SK-N-SH (cell line): ENCODE results near the gene PLXNB3. TPM values are rescaled to one million over a fixed set of nuclear protein-coding genes. Genes with fewer than 3 reads are reported as not detected.

Source experiments
- CTCF ChIA-PET: fragments of 300-600, 350-600 bp; formaldehyde crosslinking; extraction: SDS; loops from one replicate; lab custom pipeline; 2021; lab: Yijun Ruan, JAX
- POLR2A ChIA-PET: fragments of 350-600 bp; sonication (Branson Sonifier 250); formaldehyde crosslinking; extraction: SDS; loops from one replicate; lab custom pipeline; 2020; ENCODE audit warnings: antibody characterized with exemption, inconsistent platforms; lab: Yijun Ruan, JAX
- DNase-seq: peaks from one replicate; pipeline ENCODE4 v3.0.0; 2012
- H2AFZ ChIP-seq: fragments of 200-600 bp; sonication (generic); 2 replicates; pipeline ENCODE4 v1.8.1; 2016; ENCODE audit warnings: antibody characterized with exemption, mild to moderate bottlenecking, low read depth
- H3F3A ChIP-seq: fragments of 200-600 bp; sonication (generic); replicated peaks from 2 replicates; pipeline ENCODE3; 2016; ENCODE audit warnings: antibody characterized with exemption, mild to moderate bottlenecking; ENCODE audit not compliant: insufficient read depth
- H3K27ac ChIP-seq, 2 experiments: fragments of 200-500 bp in 1 of 2; fragments of 200-600 bp in 1 of 2; sonication (Bioruptor generic) in 1 of 2; sonication (generic), shearing (Covaris generic) in 1 of 2; 2 replicates each; pipeline versions ENCODE4 v1.5.1 to v1.6.1; 2014 to 2016; ENCODE audit warnings: low read depth in 2 of 2, inconsistent platforms in 1 of 2, low read length in 1 of 2, mild to moderate bottlenecking in 1 of 2, mixed read lengths in 1 of 2
- H3K27me3 ChIP-seq: fragments of 200-600 bp; sonication (generic), shearing (Covaris generic); 2 replicates; pipeline ENCODE4 v1.6.1; 2016; ENCODE audit warnings: mixed run types; ENCODE audit not compliant: insufficient read depth
- H3K36me3 ChIP-seq, 2 experiments: fragments of 200-500 bp in 1 of 2; fragments of 200-600 bp in 1 of 2; sonication (Bioruptor generic) in 1 of 2; sonication (generic) in 1 of 2; replicated peaks in 1 of 2; 2 replicates each; pipeline versions ENCODE3 to v1.5.1; 2014 to 2016; ENCODE audit warnings: low read length in 1 of 2, mild to moderate bottlenecking in 1 of 2; ENCODE audit not compliant: insufficient read depth in 2 of 2, control insufficient read depth in 1 of 2
- H3K4me1 ChIP-seq, 2 experiments: fragments of 200-500 bp in 1 of 2; fragments of 200-600 bp in 1 of 2; sonication (Bioruptor generic) in 1 of 2; sonication (generic), shearing (Covaris generic) in 1 of 2; 2 replicates each; pipeline versions ENCODE4 v1.5.1 to v1.6.1; 2014 to 2016; ENCODE audit warnings: low read depth in 1 of 2, low read length in 1 of 2, mixed run types in 1 of 2; ENCODE audit not compliant: insufficient read depth in 2 of 2, control insufficient read depth in 1 of 2
- H3K4me2 ChIP-seq: fragments of 200-600 bp; sonication (generic), shearing (Covaris generic); 2 replicates; pipeline ENCODE4 v1.6.1; 2017; ENCODE audit warnings: mixed run types
- H3K4me3 ChIP-seq, 2 experiments: fragments of 200-500 bp in 1 of 2; fragments of 200-600 bp in 1 of 2; sonication (Bioruptor generic) in 1 of 2; sonication (generic), shearing (Covaris generic) in 1 of 2; 2 replicates each; pipeline versions ENCODE4 v1.5.1 to v1.8.1; 2014 to 2016; ENCODE audit warnings: low read depth in 2 of 2, inconsistent platforms in 1 of 2, low read length in 1 of 2, mild to moderate bottlenecking in 1 of 2, mixed read lengths in 1 of 2, moderate library complexity in 1 of 2
- H3K79me2 ChIP-seq: fragments of 200-600 bp; sonication (generic); 2 replicates; pipeline ENCODE4 v1.8.1; 2017; ENCODE audit warnings: mild to moderate bottlenecking; ENCODE audit not compliant: insufficient read depth
- H3K9ac ChIP-seq: fragments of 200-600 bp; sonication (generic); 2 replicates; pipeline ENCODE4 v1.6.1; 2017; ENCODE audit warnings: mixed run types
- H3K9me2 ChIP-seq: fragments of 200-600 bp; sonication (generic); 2 replicates; pipeline ENCODE4 v1.6.1; 2017; ENCODE audit warnings: mixed run types
- H3K9me3 ChIP-seq: fragments of 200-600 bp; sonication (generic); 2 replicates; pipeline ENCODE4 v1.6.1; 2017; ENCODE audit warnings: mixed run types, mild to moderate bottlenecking, moderate library complexity
- H4K20me1 ChIP-seq: fragments of 200-600 bp; sonication (generic); 2 replicates; pipeline ENCODE4 v1.6.1; 2017; ENCODE audit warnings: mild to moderate bottlenecking, mixed run types; ENCODE audit not compliant: insufficient read depth
- CTCF ChIP-seq: fragments of 200-600 bp; sonication (generic); IDR thresholded peaks from 2 replicates; pipeline ENCODE4 v1.6.1; 2017; ENCODE audit warnings: antibody characterized with exemption, mild to moderate bottlenecking, moderate library complexity
- ELF1 ChIP-seq: IDR thresholded peaks from 2 replicates; pipeline ENCODE4 v1.4.0; 2012
- EZH2phosphoT487 ChIP-seq: fragments of 200-600 bp; sonication (generic); IDR thresholded peaks from 2 replicates; pipeline ENCODE4 v1.6.1; 2017; ENCODE audit warnings: low read depth, mixed run types, mild to moderate bottlenecking, antibody characterized with exemption, moderate library complexity, borderline replicate concordance
- FOXM1 ChIP-seq: IDR thresholded peaks from 2 replicates; pipeline ENCODE4 v1.4.0; 2012; ENCODE audit warnings: low read depth, mild to moderate bottlenecking
- GABPA ChIP-seq: IDR thresholded peaks from 2 replicates; pipeline ENCODE4 v1.4.0; 2012; ENCODE audit warnings: low read depth, mild to moderate bottlenecking
- GATA2 ChIP-seq: sonication (generic); formaldehyde crosslinking; IDR thresholded peaks from 2 replicates; pipeline ENCODE4 v1.5.0; 2020; ENCODE audit warnings: mild to moderate bottlenecking, missing genetic modification reagents
- IRF3 ChIP-seq: fragments of 150-350 bp; IDR thresholded peaks from 2 replicates; pipeline ENCODE4 v1.6.1; 2016; ENCODE audit warnings: mild to moderate bottlenecking, low read depth, low read length
- JUND ChIP-seq: IDR thresholded peaks from 2 replicates; pipeline ENCODE4 v1.4.0; 2012
- MAX ChIP-seq: IDR thresholded peaks from 2 replicates; pipeline ENCODE4 v1.4.0; 2012; ENCODE audit warnings: low read depth
- NFIC ChIP-seq: IDR thresholded peaks from 2 replicates; pipeline ENCODE4 v1.4.0; 2012; ENCODE audit warnings: borderline replicate concordance
- POLR2AphosphoS5 ChIP-seq: IDR thresholded peaks from 2 replicates; pipeline ENCODE4 v1.6.1; 2012; ENCODE audit warnings: low read depth, low read length
- RAD21 ChIP-seq: IDR thresholded peaks from 2 replicates; pipeline ENCODE4 v1.6.1; 2012; ENCODE audit warnings: mild to moderate bottlenecking, low read length
- RCOR1 ChIP-seq: fragments of 150-350 bp; IDR thresholded peaks from 2 replicates; pipeline ENCODE4 v1.6.1; 2017; ENCODE audit warnings: antibody characterized with exemption, low read length
- RXRA ChIP-seq: IDR thresholded peaks from 2 replicates; pipeline ENCODE4 v1.4.0; 2012; ENCODE audit warnings: low read depth, mild to moderate bottlenecking, borderline replicate concordance
- TCF12 ChIP-seq: IDR thresholded peaks from 2 replicates; pipeline ENCODE4 v1.4.0; 2012
- TEAD4 ChIP-seq: IDR thresholded peaks from 2 replicates; pipeline ENCODE4 v1.4.0; 2012; ENCODE audit warnings: mild to moderate bottlenecking, borderline replicate concordance; ENCODE audit not compliant: insufficient read depth
- USF1 ChIP-seq: IDR thresholded peaks from 2 replicates; pipeline ENCODE4 v1.4.0; 2012; ENCODE audit warnings: low read depth, borderline replicate concordance
- YY1 ChIP-seq: IDR thresholded peaks from 2 replicates; pipeline ENCODE4 v1.4.0; 2012; ENCODE audit warnings: low read depth, mild to moderate bottlenecking
- WGBS: methylation state at CpG from one replicate; pipeline ENCODE4 v1.1.6; 2017; ENCODE audit warnings: low lambda C conversion rate; 5-methylcytosine and 5-hydroxymethylcytosine counted together
- polyA plus RNA-seq, 3 experiments: library from polyadenylated mRNA; depleted of rRNA; stranded (reverse); fragments of >200 nt; gene quantifications; 2 replicates each; pipeline ENCODE4 v1.2.3, GENCODE V29; 2012

PLXNB3 gene
- polyA plus RNA-seq, 1 of the 3 experiments (the other 2 are of a cell fraction), result 15.5 TPM

- no peaks in the 10 kb centered on the region for H3F3A ChIP-seq
- no peak overlapping the region for H3K9ac ChIP-seq
- no peaks in the 10 kb centered on the region for H3K79me2 ChIP-seq
- no peaks in the 10 kb centered on the region for H3K9me2 ChIP-seq
- POLR2A ChIA-PET, result no interaction called here
- H3K36me3 ChIP-seq, result peaks cover 2 to 8% of the 10 kb centered on the region in 2 experiments
- 45% methylated on average over 14 of the region's 15 CpGs for WGBS
- no peaks in the 10 kb centered on the region for H3K9me3 ChIP-seq
- H3K27ac ChIP-seq, result no peak overlapping the region
- TF ChIP-seq IRF3 (no peak), RXRA (no peak), JUND (no peak), NFIC (no peak), ELF1 (no peak), FOXM1 (no peak), EZH2phosphoT487 (no peak), GABPA (no peak), MAX (no peak), YY1 (no peak), USF1 (no peak), RCOR1 (no peak), RAD21 (no peak), POLR2AphosphoS5 (no peak), TCF12 (no peak), GATA2 (no peak), CTCF (no peak), TEAD4 (no peak)
- TF ChIP-seq, all 33 proteins: peak for 0
- Histone ChIP-seq H2AFZ (no peak overlapping the region), H3K4me2 (no peak overlapping the region), H4K20me1 (no peaks in the 10 kb centered on the region), H3K4me3 (no peak overlapping the region), H3K4me1 (peaks cover 0 to 7% of the 10 kb centered on the region in 2 experiments; a peak in 1 of 4 replicates), H3K27me3 (no peaks in the 10 kb centered on the region)
- CTCF ChIA-PET, result no interaction called here
- no peak for DNase-seq
These were observed 30.3 kb upstream of the PLXNB3 start for GRCh38 chrX:153733651-153734240.
